ENCODE results near the gene SRSF1. TPM values are rescaled to one million over a fixed set of nuclear protein-coding genes. Genes with fewer than 3 reads are reported as not detected.

The SRSF1 gene
- total RNA-seq, 2 experiments from 2014 or later = 531 to 582 TPM

DNA sequence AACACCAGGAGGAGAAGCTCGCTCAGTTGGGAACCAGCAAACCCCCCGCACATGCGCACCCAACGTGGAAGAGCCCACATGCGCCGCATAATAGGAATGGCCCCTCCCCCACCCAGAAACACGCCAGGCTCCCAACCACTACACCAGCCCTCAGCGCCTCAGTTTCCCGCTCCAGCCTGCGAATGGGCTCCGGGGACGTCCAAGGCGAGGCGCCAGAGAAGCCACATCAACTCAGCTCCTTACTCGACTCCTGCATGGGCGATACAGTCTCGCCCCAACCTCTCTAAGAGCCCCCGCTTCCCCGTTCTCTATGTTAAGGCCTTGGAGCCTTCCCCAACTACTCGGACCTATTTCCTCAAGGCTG lies 504 bp downstream of the SRSF1 start:
- peak; percentile 73 for DNase-seq (ENCODE audit: low spot score)
- BruUV-seq (replicated peaks) = no TSS peak
- CTCF ChIA-PET (ENCODE audit: unreplicated experiment) = no interaction called here
- Histone ChIP-seq H3K9me2 (ENCODE audit: insufficient read depth, low read length) (no peaks in the 10 kb centered on the region), H3K27ac (ENCODE audit: low read depth, low read length, poor library complexity, severe bottlenecking) (peak overlapping the region; percentile 89), H4K20me1 (ENCODE audit: insufficient read depth, low read length) (peaks cover 47% of the 10 kb centered on the region), H3K4me3 (ENCODE audit: low read depth, low read length, poor library complexity, severe bottlenecking) (peak overlapping the region; percentile 96), H2AFZ (ENCODE audit: low read length) (no peak overlapping the region; the same call in 1 of the 2 replicates), H3K9me3 (ENCODE audit: low read length) (no peaks in the 10 kb centered on the region), H3K4me2 (ENCODE audit: low read length) (peak overlapping the region; percentile 83), H3K4me1 (ENCODE audit: insufficient read depth, low read length, poor library complexity, severe bottlenecking) (peaks cover 51% of the 10 kb centered on the region), H3K36me3 (ENCODE audit: insufficient read depth, low read length) (peaks cover 55% of the 10 kb centered on the region), H3K79me2 (ENCODE audit: insufficient read depth, low read depth, low read length) (peaks cover 67% of the 10 kb centered on the region)
- POLR2A ChIA-PET = interaction anchor here (0.7 to 2.4 kb wide), 11 partner anchors 10 to 465 kb away, joined by 3 to 16 read pairs (median 4); partner anchors contain the start of gene DYNLL2
- no peak for TF ChIP-seq EZH2phosphoT487 (IDR thresholded peaks at IDR 0.05; ENCODE audit: borderline replicate concordance, low read depth, low read length)
- TF ChIP-seq, protein P1, sequence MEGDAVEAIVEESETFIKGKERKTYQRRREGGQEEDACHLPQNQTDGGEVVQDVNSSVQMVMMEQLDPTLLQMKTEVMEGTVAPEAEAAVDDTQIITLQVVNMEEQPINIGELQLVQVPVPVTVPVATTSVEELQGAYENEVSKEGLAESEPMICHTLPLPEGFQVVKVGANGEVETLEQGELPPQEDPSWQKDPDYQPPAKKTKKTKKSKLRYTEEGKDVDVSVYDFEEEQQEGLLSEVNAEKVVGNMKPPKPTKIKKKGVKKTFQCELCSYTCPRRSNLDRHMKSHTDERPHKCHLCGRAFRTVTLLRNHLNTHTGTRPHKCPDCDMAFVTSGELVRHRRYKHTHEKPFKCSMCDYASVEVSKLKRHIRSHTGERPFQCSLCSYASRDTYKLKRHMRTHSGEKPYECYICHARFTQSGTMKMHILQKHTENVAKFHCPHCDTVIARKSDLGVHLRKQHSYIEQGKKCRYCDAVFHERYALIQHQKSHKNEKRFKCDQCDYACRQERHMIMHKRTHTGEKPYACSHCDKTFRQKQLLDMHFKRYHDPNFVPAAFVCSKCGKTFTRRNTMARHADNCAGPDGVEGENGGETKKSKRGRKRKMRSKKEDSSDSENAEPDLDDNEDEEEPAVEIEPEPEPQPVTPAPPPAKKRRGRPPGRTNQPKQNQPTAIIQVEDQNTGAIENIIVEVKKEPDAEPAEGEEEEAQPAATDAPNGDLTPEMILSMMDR (conservative IDR thresholded peaks at IDR 0.05; ENCODE audit: low read length) = no peak
- intact Hi-C loops (cut with micrococcal nuclease; ENCODE audit: unreplicated experiment) = loop anchor here (10.0 kb wide), 1 partner anchor 452 kb away; no protein-coding TSS in a partner anchor

DNA sequence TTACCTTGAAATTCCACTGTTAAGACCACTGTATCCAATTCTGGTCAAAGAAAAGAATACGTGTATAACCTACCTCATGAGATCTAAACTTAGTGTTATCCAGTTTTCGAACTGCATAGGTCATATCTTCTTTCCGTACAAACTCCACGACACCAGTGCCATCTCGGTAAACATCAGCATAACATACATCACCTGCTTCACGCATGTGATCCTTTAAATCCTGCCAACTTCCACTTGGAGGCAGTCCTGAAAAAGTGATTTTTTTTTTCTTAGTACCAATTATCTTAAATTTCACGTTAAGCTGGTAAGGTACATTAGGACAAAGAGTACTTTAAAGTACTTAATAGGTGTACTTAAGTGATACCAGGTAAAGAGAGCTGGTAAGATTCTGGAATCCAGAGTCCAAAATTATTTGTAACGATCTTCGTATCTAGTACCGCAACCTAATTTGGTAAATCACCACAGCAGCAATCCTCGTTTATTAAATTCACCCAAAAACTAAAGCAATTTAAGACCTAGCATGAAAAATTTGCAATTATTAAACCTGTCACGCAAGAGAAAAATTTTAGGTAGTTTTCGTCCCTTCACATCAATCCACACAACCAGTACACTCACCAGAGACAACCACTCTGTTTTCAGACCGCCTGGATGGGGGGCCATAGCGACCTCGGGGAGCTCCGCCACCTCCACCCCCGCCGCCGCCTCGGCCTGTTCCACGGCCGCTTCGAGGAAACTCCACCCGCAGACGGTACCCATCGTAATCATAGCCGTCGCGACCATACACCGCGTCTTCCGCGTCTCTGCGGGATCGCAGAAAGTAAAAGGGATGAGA lies 1.1 kb downstream of the SRSF1 start:
- ChIA-PET POLR2A (interaction anchor here (0.6 to 2.4 kb wide), 10 partner anchors 10 to 466 kb away, joined by 3 to 16 read pairs (median 4); partner anchors contain the start of gene DYNLL2), CTCF (ENCODE audit: unreplicated experiment) (no interaction called here)
- Histone ChIP-seq H3K27ac (ENCODE audit: low read depth, low read length, poor library complexity, severe bottlenecking) (peak overlapping the region; percentile 89), H3K36me3 (ENCODE audit: insufficient read depth, low read length) (peaks cover 60% of the 10 kb centered on the region), H3K9me2 (ENCODE audit: insufficient read depth, low read length) (no peaks in the 10 kb centered on the region), H2AFZ (ENCODE audit: low read length) (no peak overlapping the region), H3K4me1 (ENCODE audit: insufficient read depth, low read length, poor library complexity, severe bottlenecking) (peaks cover 56% of the 10 kb centered on the region), H3K4me3 (ENCODE audit: low read depth, low read length, poor library complexity, severe bottlenecking) (peak overlapping the region; percentile 96), H3K79me2 (ENCODE audit: insufficient read depth, low read depth, low read length) (peaks cover 73% of the 10 kb centered on the region), H3K9me3 (ENCODE audit: low read length) (no peaks in the 10 kb centered on the region), H4K20me1 (ENCODE audit: insufficient read depth, low read length) (peaks cover 51% of the 10 kb centered on the region), H3K4me2 (ENCODE audit: low read length) (peak overlapping the region; percentile 83)
- no peak for DNase-seq (ENCODE audit: low spot score)
- no TSS peak for BruUV-seq (replicated peaks)
- TF ChIP-seq, protein P1 (conservative IDR thresholded peaks at IDR 0.05; ENCODE audit: low read length) = no peak
- no peak for TF ChIP-seq EZH2phosphoT487 (IDR thresholded peaks at IDR 0.05; ENCODE audit: borderline replicate concordance, low read depth, low read length)
- intact Hi-C loops (cut with micrococcal nuclease; ENCODE audit: unreplicated experiment) = loop anchor here (10.0 kb wide), 1 partner anchor 451 kb away; no protein-coding TSS in a partner anchor
